Fibroblast of lung (primary cell): ENCODE measurements around the gene RNF150. TPM values are rescaled to one million over a fixed set of nuclear protein-coding genes. Genes with fewer than 3 reads are reported as not detected.

Experiments used
- DNase-seq, 2 donors: peaks; one replicate each; pipeline versions ENCODE4 v3.0.0 to v3.0.0-alpha.2; 2010; ENCODE audit warnings: low read depth in 2 of 2
- H2AFZ ChIP-seq: 2 replicates; pipeline ENCODE4 v1.5.1; 2012; ENCODE audit warnings: low read length, control low read depth, inconsistent platforms
- H3K27ac ChIP-seq: 2 replicates; pipeline ENCODE4 v1.5.1; 2011; ENCODE audit warnings: low read length, control low read depth; ENCODE audit not compliant: insufficient read depth
- H3K27me3 ChIP-seq: 2 replicates; pipeline ENCODE4 v1.5.1; 2011; ENCODE audit warnings: mild to moderate bottlenecking, low read length; ENCODE audit not compliant: control insufficient read depth, insufficient read depth
- H3K36me3 ChIP-seq: 2 replicates; pipeline ENCODE4 v1.5.1; 2011; ENCODE audit warnings: low read length; ENCODE audit not compliant: control insufficient read depth, insufficient read depth
- H3K4me1 ChIP-seq: 2 replicates; pipeline ENCODE4 v1.5.1; 2011; ENCODE audit warnings: low read length; ENCODE audit not compliant: control insufficient read depth, insufficient read depth; ENCODE audit errors: extremely low read depth
- H3K4me2 ChIP-seq: 2 replicates; pipeline ENCODE4 v1.5.1; 2011; ENCODE audit warnings: low read length, control low read depth; ENCODE audit not compliant: insufficient read depth; ENCODE audit errors: extremely low read depth
- H3K4me3 ChIP-seq, 4 experiments: fragments of 200-600 bp in 1 of 4; sonication (generic) in 1 of 4; replicated peaks in 1 of 4; 2 replicates each; pipeline ENCODE4 v1.5.1; 2011 to 2016; ENCODE audit warnings: low read length in 4 of 4, low read depth in 3 of 4, mild to moderate bottlenecking in 3 of 4, control low read depth in 2 of 4, inconsistent platforms in 1 of 4, mixed read lengths in 1 of 4; ENCODE audit not compliant: insufficient read depth in 1 of 4; ENCODE audit errors: control extremely low read depth in 1 of 4
- H3K79me2 ChIP-seq: 2 replicates; pipeline ENCODE4 v1.5.1; 2012; ENCODE audit warnings: mild to moderate bottlenecking, low read length, inconsistent platforms; ENCODE audit not compliant: control insufficient read depth, insufficient read depth
- H3K9ac ChIP-seq: 2 replicates; pipeline ENCODE4 v1.5.1; 2011; ENCODE audit warnings: mild to moderate bottlenecking, low read length, control low read depth; ENCODE audit not compliant: insufficient read depth
- H3K9me3 ChIP-seq: 2 replicates; pipeline ENCODE4 v1.5.1; 2012; ENCODE audit warnings: low read depth, low read length; ENCODE audit not compliant: control insufficient read depth, insufficient read depth
- H4K20me1 ChIP-seq: 2 replicates; pipeline ENCODE4 v1.5.1; 2011; ENCODE audit warnings: low read length; ENCODE audit not compliant: control insufficient read depth, insufficient read depth; ENCODE audit errors: extremely low read depth
- EZH2 ChIP-seq: IDR thresholded peaks from 2 replicates; pipeline ENCODE4 v1.5.1; 2012; ENCODE audit warnings: low read length, control low read depth, mild to moderate bottlenecking; ENCODE audit errors: missing control alignments
- polyA plus RNA-seq, 2 donors: library from polyadenylated mRNA; depleted of rRNA in 1 of 2; stranded (reverse) in 1 of 2; unstranded in 1 of 2; fragments of >200 nt; gene quantifications; 2 replicates each; pipeline ENCODE4 v1.2.1, GENCODE V29; 2011 to 2012; ENCODE audit warnings: missing spikeins in 1 of 2
- total RNA-seq: library from RNA; depleted of rRNA; stranded (reverse); fragments of >200 nt; gene quantifications from 2 replicates; pipeline ENCODE4 v1.2.1, GENCODE V29; 2014
- TF ChIP-seq, protein P1 (sequence below), 2 donors: IDR thresholded peaks in 1 of 2; conservative IDR thresholded peaks in 1 of 2; 1 replicate in 1 of 2; 2 replicates in 1 of 2; pipeline ENCODE4 v1.5.1; 2011 to 2012; ENCODE audit warnings: low read length in 2 of 2, control low read depth in 1 of 2, inconsistent platforms in 1 of 2, low read depth in 1 of 2, mild to moderate bottlenecking in 1 of 2

The RNF150 gene
- total and polyA plus RNA-seq, 2 donors (not counting 1 experiment from before 2014, with no cell fraction given) = 0.66 to 5.6 TPM

DNA sequence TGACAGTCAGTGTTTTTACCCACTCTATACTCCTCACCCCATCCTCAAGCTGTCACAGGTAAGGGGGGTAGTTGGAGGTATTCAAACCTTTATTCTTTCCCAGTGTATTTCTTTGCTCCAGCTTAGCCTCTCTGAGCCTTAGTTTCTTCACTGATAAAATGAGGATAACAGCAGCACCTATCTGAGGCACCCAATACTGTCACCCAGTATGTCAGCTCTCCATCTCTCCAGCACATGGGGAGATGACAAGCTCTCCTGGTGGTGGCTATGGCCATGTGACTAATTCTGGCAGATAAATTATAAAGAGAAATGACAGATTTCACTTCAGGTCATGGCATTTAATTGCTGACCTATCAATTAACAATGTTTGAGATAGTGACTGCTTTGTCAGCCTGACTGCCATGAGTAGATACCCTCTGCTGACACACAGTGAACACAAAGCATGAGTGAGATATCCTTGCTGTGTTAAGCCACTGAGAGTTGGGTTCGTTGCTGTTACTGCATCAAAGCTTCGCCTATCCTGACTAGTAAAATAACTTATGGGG lies 200.7 kb downstream of the RNF150 start:
- no peak for TF ChIP-seq EZH2
- TF ChIP-seq, protein P1, sequence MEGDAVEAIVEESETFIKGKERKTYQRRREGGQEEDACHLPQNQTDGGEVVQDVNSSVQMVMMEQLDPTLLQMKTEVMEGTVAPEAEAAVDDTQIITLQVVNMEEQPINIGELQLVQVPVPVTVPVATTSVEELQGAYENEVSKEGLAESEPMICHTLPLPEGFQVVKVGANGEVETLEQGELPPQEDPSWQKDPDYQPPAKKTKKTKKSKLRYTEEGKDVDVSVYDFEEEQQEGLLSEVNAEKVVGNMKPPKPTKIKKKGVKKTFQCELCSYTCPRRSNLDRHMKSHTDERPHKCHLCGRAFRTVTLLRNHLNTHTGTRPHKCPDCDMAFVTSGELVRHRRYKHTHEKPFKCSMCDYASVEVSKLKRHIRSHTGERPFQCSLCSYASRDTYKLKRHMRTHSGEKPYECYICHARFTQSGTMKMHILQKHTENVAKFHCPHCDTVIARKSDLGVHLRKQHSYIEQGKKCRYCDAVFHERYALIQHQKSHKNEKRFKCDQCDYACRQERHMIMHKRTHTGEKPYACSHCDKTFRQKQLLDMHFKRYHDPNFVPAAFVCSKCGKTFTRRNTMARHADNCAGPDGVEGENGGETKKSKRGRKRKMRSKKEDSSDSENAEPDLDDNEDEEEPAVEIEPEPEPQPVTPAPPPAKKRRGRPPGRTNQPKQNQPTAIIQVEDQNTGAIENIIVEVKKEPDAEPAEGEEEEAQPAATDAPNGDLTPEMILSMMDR (conservative IDR thresholded peaks at IDR 0.05 in 1 of 2, IDR thresholded peaks at IDR 0.05 in 1 of 2; ENCODE audit: low read depth in 1 of 2, low read length in 2 of 2) = no peak
- Histone ChIP-seq H3K79me2 (no peaks in the 10 kb centered on the region), H2AFZ (no peak overlapping the region), H3K4me2 (no peak overlapping the region), H3K9ac (no peak overlapping the region), H3K9me3 (no peaks in the 10 kb centered on the region), H3K27me3 (no peaks in the 10 kb centered on the region), H3K4me1 (no peaks in the 10 kb centered on the region), H4K20me1 (no peaks in the 10 kb centered on the region), H3K27ac (no peak overlapping the region), H3K36me3 (no peaks in the 10 kb centered on the region), H3K4me3 (no peak overlapping the region)
- no peak for DNase-seq

DNA sequence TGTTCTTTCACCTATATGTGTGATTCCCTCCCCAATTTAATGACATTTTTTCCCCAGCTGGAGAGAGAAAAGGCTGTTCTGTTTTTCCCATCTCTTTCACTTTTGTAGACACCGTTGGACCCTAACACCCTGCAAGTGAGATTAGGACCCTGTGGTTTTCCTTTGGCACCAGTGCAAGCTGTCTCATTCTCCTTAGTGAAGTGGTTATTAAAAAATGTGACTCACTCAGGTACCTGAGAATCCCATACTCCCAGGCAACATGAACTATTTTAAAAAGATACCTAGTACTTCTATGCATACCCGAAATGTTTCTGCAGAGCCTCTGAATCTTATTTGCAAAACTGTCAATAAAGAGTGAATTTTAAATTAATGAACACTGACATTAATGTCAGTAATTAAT lies 201.4 kb downstream of the RNF150 start:
- H3K9ac ChIP-seq = no peak overlapping the region
- H3K27ac ChIP-seq = no peak overlapping the region
- H4K20me1 ChIP-seq = no peaks in the 10 kb centered on the region
- no peak overlapping the region for H3K4me3 ChIP-seq
- no peak overlapping the region for H3K4me2 ChIP-seq
- H3K36me3 ChIP-seq = no peaks in the 10 kb centered on the region
- no peaks in the 10 kb centered on the region for H3K27me3 ChIP-seq
- H2AFZ ChIP-seq = no peak overlapping the region
- no peaks in the 10 kb centered on the region for H3K4me1 ChIP-seq
- no peak for TF ChIP-seq EZH2
- TF ChIP-seq, protein P1 (conservative IDR thresholded peaks at IDR 0.05 in 1 of 2, IDR thresholded peaks at IDR 0.05 in 1 of 2; ENCODE audit: low read depth in 1 of 2, low read length in 2 of 2) = no peak
- no peaks in the 10 kb centered on the region for H3K79me2 ChIP-seq
- no peaks in the 10 kb centered on the region for H3K9me3 ChIP-seq
- peak in 1 of 2 donors; percentile 61 for DNase-seq

DNA sequence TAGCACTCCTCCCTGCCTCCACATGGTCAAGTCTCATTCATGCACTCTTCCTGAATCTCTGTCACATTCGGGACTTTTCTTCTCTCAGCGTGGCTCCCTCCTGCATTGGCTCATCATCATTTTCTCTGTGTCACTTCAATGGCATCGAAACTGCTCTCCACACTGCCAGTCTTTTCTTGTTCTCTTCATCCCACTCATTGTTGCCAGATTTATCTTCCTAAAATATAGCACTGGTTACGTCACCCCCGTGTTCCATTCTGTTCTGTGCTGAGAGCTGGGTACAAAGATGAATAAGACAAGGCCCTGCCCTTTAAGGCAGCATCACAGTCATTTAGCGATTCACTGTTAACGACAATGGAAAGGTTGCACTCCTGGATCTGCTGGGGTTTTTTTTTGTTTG lies 202.7 kb downstream of the RNF150 start:
- no peak overlapping the region for H3K27ac ChIP-seq
- no peak for TF ChIP-seq EZH2
- TF ChIP-seq, protein P1 (conservative IDR thresholded peaks at IDR 0.05 in 1 of 2, IDR thresholded peaks at IDR 0.05 in 1 of 2; ENCODE audit: low read depth in 1 of 2, low read length in 2 of 2) = no peak
- H3K36me3 ChIP-seq = no peaks in the 10 kb centered on the region
- H3K4me3 ChIP-seq = no peak overlapping the region
- DNase-seq = no peak
- no peaks in the 10 kb centered on the region for H3K79me2 ChIP-seq
- H3K9me3 ChIP-seq = no peaks in the 10 kb centered on the region
- H2AFZ ChIP-seq = no peak overlapping the region
- no peaks in the 10 kb centered on the region for H3K4me1 ChIP-seq
- H3K4me2 ChIP-seq = no peak overlapping the region
- no peaks in the 10 kb centered on the region for H4K20me1 ChIP-seq
- H3K27me3 ChIP-seq = no peaks in the 10 kb centered on the region
- H3K9ac ChIP-seq = no peak overlapping the region
